Neuronal stem cell (in vitro differentiated cells): Measurements from ENCODE around the gene VTN.

Experiments used
- DNase-seq: peaks from one replicate; pipeline ENCODE4 v3.0.0-alpha.2; 2013; ENCODE audit warnings: low spot score
- H2AFZ ChIP-seq: one replicate; pipeline ENCODE4 v1.6.1; 2013; ENCODE audit warnings: mild to moderate bottlenecking, low read length, inconsistent platforms
- H2AK5ac ChIP-seq: 2 replicates; pipeline ENCODE4 v1.6.1; 2013; ENCODE audit warnings: low read depth, mild to moderate bottlenecking, inconsistent platforms, low read length, moderate library complexity, mixed read lengths
- H2BK120ac ChIP-seq: 2 replicates; pipeline ENCODE4 v1.6.1; 2013; ENCODE audit warnings: low read depth, mild to moderate bottlenecking, inconsistent platforms, low read length, moderate library complexity, mixed read lengths
- H2BK12ac ChIP-seq: one replicate; pipeline ENCODE4 v1.6.1; 2013; ENCODE audit warnings: low read length, inconsistent platforms
- H2BK15ac ChIP-seq: 2 replicates; pipeline ENCODE4 v1.6.1; 2013; ENCODE audit warnings: mild to moderate bottlenecking, low read length, inconsistent platforms, mixed read lengths
- H2BK5ac ChIP-seq: one replicate; pipeline ENCODE4 v1.6.1; 2013; ENCODE audit warnings: inconsistent platforms, mild to moderate bottlenecking, low read length, moderate library complexity
- H3K14ac ChIP-seq: one replicate; pipeline ENCODE4 v1.6.1; 2013; ENCODE audit warnings: low read length, inconsistent platforms
- H3K18ac ChIP-seq: 2 replicates; pipeline ENCODE4 v1.6.1; 2013; ENCODE audit warnings: low read length, inconsistent platforms
- H3K23ac ChIP-seq: 2 replicates; pipeline ENCODE4 v1.6.1; 2013; ENCODE audit warnings: low read depth, mild to moderate bottlenecking, mixed read lengths, low read length, inconsistent platforms; ENCODE audit not compliant: poor library complexity
- H3K27ac ChIP-seq: replicated peaks from 3 replicates; pipeline ENCODE4 v1.5.1; 2013; ENCODE audit warnings: low read length, inconsistent platforms
- H3K27me3 ChIP-seq, 3 experiments: 2 replicates each; pipeline ENCODE4 v1.6.1; 2013; ENCODE audit warnings: low read length in 3 of 3, mild to moderate bottlenecking in 2 of 3, inconsistent platforms in 1 of 3, low read depth in 1 of 3, mixed read lengths in 1 of 3, moderate library complexity in 1 of 3; ENCODE audit not compliant: control insufficient read depth in 3 of 3, insufficient read depth in 3 of 3
- H3K36me3 ChIP-seq, 2 donors: replicated peaks in 1 of 2; 2 replicates each; pipeline ENCODE4 v1.6.1; 2013; ENCODE audit warnings: low read length in 2 of 2; ENCODE audit not compliant: control insufficient read depth in 2 of 2, insufficient read depth in 2 of 2
- H3K4ac ChIP-seq: 2 replicates; pipeline ENCODE4 v1.6.1; 2013; ENCODE audit warnings: inconsistent platforms, mild to moderate bottlenecking, low read length, moderate library complexity
- H3K4me1 ChIP-seq, 2 donors: 1 replicate in 1 of 2; 2 replicates in 1 of 2; pipeline ENCODE4 v1.6.1; 2013; ENCODE audit warnings: low read length in 2 of 2, low read depth in 1 of 2; ENCODE audit not compliant: control insufficient read depth in 2 of 2, insufficient read depth in 1 of 2
- H3K4me2 ChIP-seq: one replicate; pipeline ENCODE4 v1.6.1; 2013; ENCODE audit warnings: mild to moderate bottlenecking, low read length, inconsistent platforms; ENCODE audit not compliant: insufficient read depth, poor library complexity, severe bottlenecking
- H3K4me3 ChIP-seq, 2 donors: 2 replicates each; pipeline ENCODE4 v1.5.1; 2013; ENCODE audit warnings: low read length in 2 of 2, mild to moderate bottlenecking in 2 of 2, inconsistent platforms in 1 of 2, moderate library complexity in 1 of 2
- H3K79me1 ChIP-seq: one replicate; pipeline ENCODE4 v1.6.1; 2013; ENCODE audit warnings: low read depth, mild to moderate bottlenecking, inconsistent platforms, low read length, moderate library complexity
- H3K9ac ChIP-seq: one replicate; pipeline ENCODE4 v1.6.1; 2013; ENCODE audit warnings: mild to moderate bottlenecking, low read depth, low read length, inconsistent platforms; ENCODE audit not compliant: poor library complexity
- H3K9me3 ChIP-seq, 2 donors: replicated peaks in 1 of 2; 2 replicates each; pipeline versions ENCODE3 to v1.6.1; 2013; ENCODE audit warnings: low read length in 2 of 2, mild to moderate bottlenecking in 2 of 2, inconsistent platforms in 1 of 2, low read depth in 1 of 2, mixed read lengths in 1 of 2, moderate library complexity in 1 of 2; ENCODE audit not compliant: control insufficient read depth in 2 of 2, insufficient read depth in 1 of 2
- H4K8ac ChIP-seq: one replicate; pipeline ENCODE4 v1.6.1; 2013; ENCODE audit warnings: low read depth, mild to moderate bottlenecking, inconsistent platforms, low read length, moderate library complexity
- H4K91ac ChIP-seq: one replicate; pipeline ENCODE4 v1.6.1; 2013; ENCODE audit warnings: low read length, low read depth, mild to moderate bottlenecking, inconsistent platforms; ENCODE audit not compliant: poor library complexity
- WGBS, 2 donors: extraction: QIAGEN DNeasy Blood & Tissue Kit; methylation state at CpG; one replicate each; pipeline ENCODE4 v1.1.7; 2013; ENCODE audit warnings: missing lambda C conversion rate in 2 of 2, mixed read lengths in 1 of 2; ENCODE audit not compliant: insufficient read length in 2 of 2, insufficient replicate concordance in 1 of 2; ENCODE audit errors: extremely low coverage in 2 of 2; 5-methylcytosine and 5-hydroxymethylcytosine counted together

VTN gene

GRCh38 chr17:28372203-28372944, 2.3 kb upstream of the VTN start:
- H2AK5ac ChIP-seq = peak overlapping the region; percentile 20
- no peak overlapping the region for H2BK12ac ChIP-seq
- H3K23ac ChIP-seq = peak overlapping the region; percentile 60
- no peak overlapping the region for H2BK120ac ChIP-seq
- peaks cover 0 to 16% (median 0%) of the 10 kb centered on the region in 3 experiments for H3K27me3 ChIP-seq
- H3K9me3 ChIP-seq = no peaks in the 10 kb centered on the region
- H3K4me2 ChIP-seq = peak overlapping the region; percentile 96
- no peak overlapping the region for H3K4ac ChIP-seq
- H4K8ac ChIP-seq = no peak overlapping the region
- H4K91ac ChIP-seq = peak overlapping the region; percentile 39
- H3K4me1 ChIP-seq = peaks cover 24 to 25% of the 10 kb centered on the region in 2 donors
- no peak overlapping the region for H3K27ac ChIP-seq
- H3K36me3 ChIP-seq = peaks cover 0 to 12% of the 10 kb centered on the region in 2 donors
- H2BK5ac ChIP-seq = peak overlapping the region; percentile 62
- peak overlapping the region; percentile 97 for H2AFZ ChIP-seq
- no peak overlapping the region for H2BK15ac ChIP-seq
- H3K4me3 ChIP-seq = peak overlapping the region; percentile 79 to 97
- no peak for DNase-seq
- WGBS, 2 donors = no CpG with 5 or more reads among the region's 53 CpGs
- peak overlapping the region; percentile 92 for H3K18ac ChIP-seq
- no peak overlapping the region for H3K14ac ChIP-seq
- peak overlapping the region; percentile 80 for H3K9ac ChIP-seq
- H3K79me1 ChIP-seq = peaks cover 3% of the 10 kb centered on the region

GRCh38 chr17:28371245-28372202, 1.4 kb upstream of the VTN start, which contains the start of gene SARM1:
TSS of gene SARM1 (plus strand) at chr17:28371694. CDS start at chr17:28372033, 339 bp downstream.
- peak within 1 kb of the TSS; percentile 80 for H3K9ac ChIP-seq
- H3K14ac ChIP-seq = no peak within 1 kb of the TSS
- H3K18ac ChIP-seq = peak within 1 kb of the TSS; percentile 92
- peak within 1 kb of the TSS; percentile 60 for H3K23ac ChIP-seq
- no CpG with 5 or more reads among the region's 80 CpGs for WGBS, 2 donors
- H2AK5ac ChIP-seq = peak within 1 kb of the TSS; percentile 20
- H3K27me3 ChIP-seq = peaks cover 0 to 16% (median 0%) of the 10 kb centered on the region in 3 experiments
- H2BK120ac ChIP-seq = no peak within 1 kb of the TSS
- peak within 1 kb of the TSS; percentile 62 for H2BK5ac ChIP-seq
- peaks cover 24 to 25% of the 10 kb centered on the region in 2 donors for H3K4me1 ChIP-seq
- peak within 1 kb of the TSS; percentile 97 for H2AFZ ChIP-seq
- H3K27ac ChIP-seq = peak within 1 kb of the TSS; percentile 75
- H3K36me3 ChIP-seq = peaks cover 0 to 8% of the 10 kb centered on the region in 2 donors
- DNase-seq = peak; percentile 94
- no peak within 1 kb of the TSS for H4K8ac ChIP-seq
- no peak within 1 kb of the TSS for H3K4ac ChIP-seq
- no peaks in the 10 kb centered on the region for H3K9me3 ChIP-seq
- no peak within 1 kb of the TSS for H2BK12ac ChIP-seq
- peak within 1 kb of the TSS; percentile 49 for H2BK15ac ChIP-seq
- peak within 1 kb of the TSS; percentile 79 to 97 for H3K4me3 ChIP-seq
- H4K91ac ChIP-seq = peak within 1 kb of the TSS; percentile 39
- H3K79me1 ChIP-seq = peaks cover 3% of the 10 kb centered on the region
- H3K4me2 ChIP-seq = peak within 1 kb of the TSS; percentile 96

GRCh38 chr17:28370744-28371103, 617 bp upstream of the VTN start:
- H2AK5ac ChIP-seq = no peak overlapping the region
- peaks cover 24 to 25% of the 10 kb centered on the region in 2 donors for H3K4me1 ChIP-seq
- H3K27ac ChIP-seq = peak overlapping the region; percentile 64
- peaks cover 3% of the 10 kb centered on the region for H3K79me1 ChIP-seq
- peaks cover 0 to 16% (median 0%) of the 10 kb centered on the region in 3 experiments for H3K27me3 ChIP-seq
- H3K4me3 ChIP-seq = peak overlapping the region in 1 of 2 donors; percentile 97
- H3K23ac ChIP-seq = no peak overlapping the region
- no peak overlapping the region for H4K8ac ChIP-seq
- DNase-seq = no peak
- no peak overlapping the region for H2BK15ac ChIP-seq
- H2BK12ac ChIP-seq = no peak overlapping the region
- no peaks in the 10 kb centered on the region for H3K9me3 ChIP-seq
- no peak overlapping the region for H3K18ac ChIP-seq
- no peak overlapping the region for H2BK5ac ChIP-seq
- WGBS, 2 donors = no CpG with 5 or more reads among the region's 1 CpG
- H2AFZ ChIP-seq = peak overlapping the region; percentile 97
- H3K4me2 ChIP-seq = no peak overlapping the region
- H3K9ac ChIP-seq = no peak overlapping the region
- H3K14ac ChIP-seq = no peak overlapping the region
- peaks cover 0 to 8% of the 10 kb centered on the region in 2 donors for H3K36me3 ChIP-seq
- H4K91ac ChIP-seq = no peak overlapping the region
- no peak overlapping the region for H2BK120ac ChIP-seq
- H3K4ac ChIP-seq = no peak overlapping the region
